AG04449 (cell line): ENCODE data around the gene KCNAB3.
"Not testable (repeated sequence)": the region's sequence is repeated elsewhere in the genome, so short reads cannot be mapped to it uniquely, and the experiment has no call there.

ENCODE experiments used
- CTCF ChIA-PET: fragments of 350-600 bp; formaldehyde crosslinking; extraction: SDS; loops from one replicate; lab custom pipeline; 2021; ENCODE audit warnings: antibody characterized with exemption; lab: Yijun Ruan, JAX
- POLR2A ChIA-PET: fragments of 400-600, 350-600 bp; formaldehyde crosslinking; extraction: SDS; loops from one replicate; lab custom pipeline; 2020; ENCODE audit warnings: antibody characterized with exemption, inconsistent platforms; lab: Yijun Ruan, JAX
- DNase-seq: peaks from one replicate; pipeline ENCODE4 v3.0.0-alpha.2; 2010; ENCODE audit warnings: low read depth, low spot score
- H3K4me3 ChIP-seq: 2 replicates; pipeline ENCODE4 v1.5.1; 2011; ENCODE audit warnings: low read depth, mild to moderate bottlenecking, control low read depth, low read length
- TF ChIP-seq, protein P1 (sequence below): IDR thresholded peaks from one replicate; pipeline ENCODE4 v1.5.1; 2011; ENCODE audit warnings: mild to moderate bottlenecking, moderate library complexity, low read length, control low read depth, inconsistent platforms; ENCODE audit not compliant: insufficient read depth; ENCODE audit errors: missing control alignments

Gene KCNAB3

DNA sequence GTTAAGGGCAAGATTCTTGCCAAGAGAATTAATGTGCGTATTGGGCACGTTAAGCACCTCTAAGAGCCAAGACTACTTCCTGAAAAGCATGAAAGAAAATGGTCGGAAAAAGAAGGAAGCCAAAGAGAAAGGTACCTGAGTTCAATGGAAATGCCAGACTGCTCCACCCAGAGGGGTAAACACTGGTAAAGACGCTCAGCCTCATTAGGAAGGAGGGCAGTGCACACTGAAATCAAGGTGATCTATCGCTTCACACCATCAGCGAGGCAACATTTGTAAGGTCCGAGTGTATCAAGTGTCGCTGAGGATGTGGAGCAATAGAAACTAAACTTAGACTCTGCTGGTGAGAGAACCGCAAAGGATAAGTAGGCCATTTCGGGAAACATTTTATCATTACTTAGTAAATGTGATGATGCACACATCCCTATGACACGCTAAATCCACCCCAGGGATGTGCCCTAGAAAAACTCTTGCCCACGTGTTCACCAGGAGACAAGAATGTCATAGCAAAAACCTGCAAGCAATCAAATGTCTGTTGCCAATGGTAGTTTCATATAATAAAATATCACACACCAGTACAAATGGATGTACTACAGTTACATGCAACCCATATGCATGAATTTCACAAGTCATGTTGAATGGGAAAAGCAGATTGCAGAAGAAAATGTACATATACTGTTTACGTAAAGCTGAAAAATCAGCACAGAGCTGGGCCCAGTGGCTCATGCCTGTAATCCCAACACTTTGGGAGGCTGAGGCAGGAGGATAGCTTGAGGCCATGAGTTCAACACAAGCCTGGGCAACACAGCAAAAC lies 26.0 kb upstream of the KCNAB3 start:
- CTCF ChIA-PET, result interaction anchor here (0.7 to 2.1 kb wide), 8 partner anchors 9 to 102 kb away, joined by 3 to 12 read pairs (median 4); no protein-coding TSS in a partner anchor
- DNase-seq, result no peak
- POLR2A ChIA-PET, result no interaction called here
- TF ChIP-seq, protein P1, sequence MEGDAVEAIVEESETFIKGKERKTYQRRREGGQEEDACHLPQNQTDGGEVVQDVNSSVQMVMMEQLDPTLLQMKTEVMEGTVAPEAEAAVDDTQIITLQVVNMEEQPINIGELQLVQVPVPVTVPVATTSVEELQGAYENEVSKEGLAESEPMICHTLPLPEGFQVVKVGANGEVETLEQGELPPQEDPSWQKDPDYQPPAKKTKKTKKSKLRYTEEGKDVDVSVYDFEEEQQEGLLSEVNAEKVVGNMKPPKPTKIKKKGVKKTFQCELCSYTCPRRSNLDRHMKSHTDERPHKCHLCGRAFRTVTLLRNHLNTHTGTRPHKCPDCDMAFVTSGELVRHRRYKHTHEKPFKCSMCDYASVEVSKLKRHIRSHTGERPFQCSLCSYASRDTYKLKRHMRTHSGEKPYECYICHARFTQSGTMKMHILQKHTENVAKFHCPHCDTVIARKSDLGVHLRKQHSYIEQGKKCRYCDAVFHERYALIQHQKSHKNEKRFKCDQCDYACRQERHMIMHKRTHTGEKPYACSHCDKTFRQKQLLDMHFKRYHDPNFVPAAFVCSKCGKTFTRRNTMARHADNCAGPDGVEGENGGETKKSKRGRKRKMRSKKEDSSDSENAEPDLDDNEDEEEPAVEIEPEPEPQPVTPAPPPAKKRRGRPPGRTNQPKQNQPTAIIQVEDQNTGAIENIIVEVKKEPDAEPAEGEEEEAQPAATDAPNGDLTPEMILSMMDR, result no peak
- no peak overlapping the region for H3K4me3 ChIP-seq

DNA sequence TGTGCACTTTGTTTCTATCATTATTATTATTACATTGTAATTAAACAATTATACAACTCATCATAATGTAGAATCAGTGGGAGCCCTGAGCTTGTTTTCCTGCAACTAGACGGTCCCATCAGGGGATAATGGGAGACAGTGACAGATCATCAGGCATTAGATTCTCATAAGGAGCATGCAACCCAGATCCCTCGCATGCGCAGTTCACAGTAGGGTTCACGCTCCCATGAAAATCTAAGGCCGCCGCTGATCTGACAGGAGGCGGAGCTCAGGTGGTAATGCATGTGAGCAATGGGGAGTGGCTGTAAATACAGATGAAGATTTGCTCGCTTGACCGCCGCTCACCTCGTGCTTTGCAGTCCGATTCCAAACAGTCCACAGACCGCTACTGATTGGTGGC lies 23.6 kb upstream of the KCNAB3 start:
- POLR2A ChIA-PET, DNase-seq: not testable (repeated sequence)
- CTCF ChIA-PET, result interaction anchor here (0.5 to 3.5 kb wide), 8 partner anchors 9 to 429 kb away, joined by 3 to 16 read pairs (median 4); no protein-coding TSS in a partner anchor

DNA sequence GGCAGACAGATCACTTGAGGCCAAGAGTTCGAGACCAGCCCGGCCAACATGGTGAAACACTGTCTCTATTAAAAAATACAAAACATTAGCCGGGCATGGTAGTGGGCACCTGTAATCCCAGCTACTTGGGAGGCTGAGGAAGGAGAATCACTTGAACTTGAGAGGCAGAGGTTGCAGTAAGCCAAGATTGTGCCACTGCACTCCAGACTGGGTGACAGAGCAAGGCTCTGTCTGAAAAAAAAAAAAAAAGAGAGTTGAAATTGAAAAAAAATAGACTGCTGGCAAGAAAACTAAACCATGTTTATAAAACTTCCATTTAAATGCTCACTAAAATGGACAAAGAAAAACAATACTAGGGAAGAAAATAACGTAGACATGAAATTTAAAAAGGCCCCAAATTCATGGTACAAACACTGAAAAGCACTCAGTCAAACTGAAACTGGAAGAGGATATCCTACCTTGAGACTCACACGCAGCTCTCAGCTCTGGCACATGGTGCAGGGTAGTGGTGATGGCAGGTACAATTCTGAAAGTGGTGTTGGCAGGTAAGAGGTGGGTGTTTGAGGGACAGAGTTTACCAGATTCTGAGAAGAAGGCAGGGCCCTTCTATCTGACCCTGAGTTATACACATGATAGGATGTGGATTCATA lies 21.6 kb upstream of the KCNAB3 start:
- CTCF ChIA-PET, result interaction anchor here (0.8 to 3.5 kb wide), 3 partner anchors 37 to 90 kb away, joined by 3 to 16 read pairs (median 3); no protein-coding TSS in a partner anchor

More for the DNA sequence above, 23.6 kb upstream of the KCNAB3 start:
- not testable (repeated sequence) for H3K4me3 ChIP-seq

DNA sequence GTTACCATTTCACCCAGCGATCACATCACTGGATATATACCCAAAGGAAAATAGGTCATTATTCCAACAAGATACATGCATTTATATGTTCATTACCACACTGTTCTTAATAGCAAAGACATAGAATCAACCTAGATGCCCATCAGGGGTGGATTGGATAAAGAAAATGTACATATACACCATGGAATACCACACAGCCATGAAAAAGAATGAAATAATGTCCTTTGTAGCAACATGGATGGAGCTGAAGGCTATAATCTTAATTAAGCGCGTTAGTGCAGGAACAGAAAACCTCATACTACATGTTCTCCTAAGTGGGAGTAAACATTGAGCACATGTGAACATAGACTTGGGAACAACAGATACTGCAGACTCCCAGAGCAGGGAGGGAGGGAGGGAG lies 20.9 kb upstream of the KCNAB3 start:
- H3K4me3 ChIP-seq, result no peak overlapping the region
- ChIA-PET POLR2A (no interaction called here), CTCF (interaction anchor here (0.8 kb wide), 1 partner anchor 89 kb away, joined by 3 read pairs; no protein-coding TSS in a partner anchor)
- TF ChIP-seq, protein P1, result no peak
- DNase-seq, result no peak

More for the DNA sequence above, 21.6 kb upstream of the KCNAB3 start:
- no peak overlapping the region for H3K4me3 ChIP-seq
- POLR2A ChIA-PET, result no interaction called here
- no peak for DNase-seq
- TF ChIP-seq, protein P1, result no peak

DNA sequence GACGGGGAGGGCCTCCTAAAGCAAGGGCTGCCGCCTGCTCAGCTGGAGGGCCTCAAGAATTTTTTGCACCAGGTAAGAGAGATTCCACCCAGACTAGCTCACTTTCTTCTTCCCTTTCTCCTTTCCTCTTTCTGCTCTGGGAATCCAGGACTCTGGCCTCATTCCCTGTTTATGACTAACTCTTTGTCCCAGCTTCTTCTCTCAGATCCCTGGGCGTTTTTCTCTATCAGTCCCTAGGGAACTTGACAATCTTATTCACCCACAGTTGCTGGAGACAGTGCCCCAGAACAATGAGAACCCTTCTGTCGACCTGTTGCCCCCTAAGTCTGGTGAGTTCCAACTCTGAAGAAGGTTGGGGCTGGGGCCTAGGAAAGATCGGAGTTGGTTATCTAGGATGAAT lies 18.0 kb upstream of the KCNAB3 start:
- H3K4me3 ChIP-seq, result no peak overlapping the region
- ChIA-PET CTCF (interaction anchor here (0.6 to 1.6 kb wide), 5 partner anchors 15 to 111 kb away, joined by 3 to 6 read pairs (median 4); no protein-coding TSS in a partner anchor), POLR2A (no interaction called here)
- no peak for DNase-seq
- TF ChIP-seq, protein P1, result no peak

DNA sequence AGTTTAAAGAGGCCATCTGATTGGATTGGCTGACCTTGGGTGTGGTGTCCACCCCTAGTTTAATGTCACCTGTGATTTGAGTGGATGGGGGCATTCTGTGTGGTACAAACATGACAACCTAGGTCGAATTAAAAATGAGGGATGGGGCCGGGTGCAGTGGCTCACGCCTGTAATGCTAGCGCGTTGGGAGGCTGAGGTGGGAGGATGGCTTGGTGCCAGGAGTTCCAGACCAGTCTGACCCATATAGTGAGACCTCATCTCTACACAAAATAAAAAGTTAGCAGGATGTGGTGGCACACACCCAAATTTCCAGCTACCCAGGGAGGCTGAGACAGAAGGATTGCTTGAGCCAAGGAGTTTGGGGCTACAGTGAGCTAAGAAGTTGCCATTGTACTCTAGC lies 16.8 kb upstream of the KCNAB3 start:
- TF ChIP-seq, protein P1, result no peak
- POLR2A ChIA-PET, result interaction anchor here (0.6 kb wide), 1 partner anchor 20 kb away, joined by 3 read pairs; no protein-coding TSS in a partner anchor
- CTCF ChIA-PET, result interaction anchor here (1.1 to 4.2 kb wide), 3 partner anchors 14 to 44 kb away, joined by 3 to 19 read pairs (median 5); no protein-coding TSS in a partner anchor
- H3K4me3 ChIP-seq, result no peak overlapping the region
- no peak for DNase-seq
